H1 (cell line): ENCODE data around the gene MAP10. TPM values are rescaled to one million over a fixed set of nuclear protein-coding genes. Genes with fewer than 3 reads are reported as not detected.

ENCODE experiments used
- CTCF ChIA-PET: fragments of 300-600 bp; sonication (Branson Sonifier 250); formaldehyde crosslinking; loops from one replicate; lab custom pipeline; 2021; ENCODE audit not compliant: partially characterized antibody; lab: Charles Lee
- POLR2A ChIA-PET: fragments of 300-600 bp; sonication (Branson Sonifier 250); formaldehyde crosslinking; loops from one replicate; lab custom pipeline; 2021; ENCODE audit warnings: inconsistent platforms; ENCODE audit not compliant: partially characterized antibody; lab: Charles Lee
- DNase-seq, 2 experiments: peaks; one replicate each; pipeline versions ENCODE4 v3.0.0 to v3.0.0-alpha.2; 2010 to 2022; ENCODE audit warnings: low spot score in 2 of 2, low read depth in 1 of 2, mixed read lengths in 1 of 2
- FAIRE-seq: peaks from 2 replicates; lab custom pipeline; 2011; peaks lifted over from hg19 to GRCh38; lab: Jason Lieb, UNC
- H2AFZ ChIP-seq: 2 replicates; pipeline ENCODE4 v1.8.1; 2012; ENCODE audit warnings: low read length, inconsistent platforms
- H2AK5ac ChIP-seq: 2 replicates; pipeline ENCODE4 v1.6.1; 2013; ENCODE audit warnings: low read depth, low read length
- H2BK120ac ChIP-seq: replicated peaks from 2 replicates; pipeline ENCODE3; 2013; ENCODE audit warnings: low read depth, low read length, inconsistent platforms
- H2BK12ac ChIP-seq: 2 replicates; pipeline ENCODE4 v1.6.1; 2013; ENCODE audit warnings: low read depth, low read length
- H2BK15ac ChIP-seq: 2 replicates; pipeline ENCODE4 v1.6.1; 2013; ENCODE audit warnings: low read length
- H2BK20ac ChIP-seq: 2 replicates; pipeline ENCODE4 v1.6.1; 2013; ENCODE audit warnings: low read length
- H2BK5ac ChIP-seq: 2 replicates; pipeline ENCODE4 v1.6.1; 2013; ENCODE audit warnings: low read depth, low read length
- H3K14ac ChIP-seq: 2 replicates; pipeline ENCODE4 v1.6.1; 2013; ENCODE audit warnings: inconsistent platforms; ENCODE audit not compliant: insufficient read length
- H3K18ac ChIP-seq: 2 replicates; pipeline ENCODE4 v1.6.1; 2013; ENCODE audit warnings: low read length; ENCODE audit errors: extremely low read depth
- H3K23ac ChIP-seq: 2 replicates; pipeline ENCODE4 v1.6.1; 2013; ENCODE audit warnings: inconsistent platforms; ENCODE audit not compliant: insufficient read length
- H3K23me2 ChIP-seq: 2 replicates; pipeline ENCODE4 v1.6.1; 2013; ENCODE audit warnings: low read depth, low read length
- H3K27ac ChIP-seq: 2 replicates; pipeline ENCODE4 v1.6.1; 2011; ENCODE audit warnings: low read depth, low read length, inconsistent platforms
- H3K27me3 ChIP-seq, 4 experiments: replicated peaks in 1 of 4; 1 replicate in 1 of 4; 2 replicates in 3 of 4; pipeline versions ENCODE4 v1.6.1 to v1.8.1; 2011 to 2013; ENCODE audit warnings: low read length in 3 of 4, mild to moderate bottlenecking in 3 of 4, inconsistent platforms in 2 of 4, mixed read lengths in 2 of 4, moderate library complexity in 1 of 4; ENCODE audit not compliant: control insufficient read depth in 3 of 4, insufficient read depth in 3 of 4; ENCODE audit errors: extremely low read depth in 1 of 4
- H3K36me3 ChIP-seq, 4 experiments: 2 replicates each; pipeline versions ENCODE4 v1.6.1 to v1.8.1; 2011 to 2013; ENCODE audit warnings: mild to moderate bottlenecking in 4 of 4, low read length in 3 of 4, moderate library complexity in 2 of 4, control low read depth in 1 of 4, inconsistent platforms in 1 of 4; ENCODE audit not compliant: insufficient read depth in 4 of 4, control insufficient read depth in 2 of 4
- H3K4ac ChIP-seq: replicated peaks from 2 replicates; pipeline ENCODE3; 2013; ENCODE audit warnings: low read length, low read depth, mixed read lengths, inconsistent platforms; ENCODE audit not compliant: insufficient read length
- H3K4me1 ChIP-seq, 4 experiments: replicated peaks in 1 of 4; 1 replicate in 1 of 4; 2 replicates in 3 of 4; pipeline versions ENCODE4 v1.6.1 to v1.8.1; 2011 to 2013; ENCODE audit warnings: low read length in 3 of 4, inconsistent platforms in 2 of 4, mixed read lengths in 1 of 4; ENCODE audit not compliant: insufficient read depth in 4 of 4, control insufficient read depth in 3 of 4
- H3K4me2 ChIP-seq, 2 experiments: 2 replicates each; pipeline versions ENCODE4 v1.6.1 to v1.8.1; 2011 to 2013; ENCODE audit warnings: low read depth in 2 of 2, low read length in 2 of 2, control low read depth in 1 of 2, inconsistent platforms in 1 of 2, mild to moderate bottlenecking in 1 of 2; ENCODE audit not compliant: insufficient read depth in 1 of 2
- H3K4me3 ChIP-seq, 4 experiments: fragments of 200-600, 300-600 bp in 1 of 4; sonication (generic), shearing (Covaris generic), sonication (Bioruptor Twin) in 1 of 4; 2 replicates each; pipeline versions ENCODE4 v1.5.1 to v1.8.1; 2011 to 2016; ENCODE audit warnings: low read length in 4 of 4, low read depth in 3 of 4, control low read depth in 2 of 4, inconsistent platforms in 2 of 4, mild to moderate bottlenecking in 2 of 4, mixed read lengths in 1 of 4, moderate library complexity in 1 of 4; ENCODE audit not compliant: insufficient read depth in 2 of 4; ENCODE audit errors: extremely low read depth in 1 of 4
- H3K56ac ChIP-seq: replicated peaks from 2 replicates; pipeline ENCODE3; 2013; ENCODE audit warnings: low read depth, mild to moderate bottlenecking, mixed read lengths, low read length, inconsistent platforms; ENCODE audit not compliant: insufficient read length
- H3K79me1 ChIP-seq: 2 replicates; pipeline ENCODE4 v1.6.1; 2013; ENCODE audit warnings: low read depth, low read length, control low read depth
- H3K79me2 ChIP-seq, 2 experiments: 2 replicates each; pipeline versions ENCODE4 v1.6.1 to v1.8.1; 2012 to 2013; ENCODE audit warnings: low read length in 2 of 2, mild to moderate bottlenecking in 2 of 2, inconsistent platforms in 1 of 2; ENCODE audit not compliant: insufficient read depth in 2 of 2, control insufficient read depth in 1 of 2
- H3K9ac ChIP-seq, 4 experiments: replicated peaks in 1 of 4; 1 replicate in 1 of 4; 2 replicates in 3 of 4; pipeline versions ENCODE4 v1.6.1 to v1.8.1; 2011 to 2013; ENCODE audit warnings: low read depth in 3 of 4, low read length in 3 of 4, control low read depth in 2 of 4, mild to moderate bottlenecking in 2 of 4, moderate library complexity in 2 of 4, inconsistent platforms in 1 of 4; ENCODE audit errors: extremely low read depth in 1 of 4
- H3K9me3 ChIP-seq, 2 experiments: 2 replicates each; pipeline versions ENCODE4 v1.6.1 to v1.8.1; 2012 to 2013; ENCODE audit warnings: mild to moderate bottlenecking in 2 of 2, moderate library complexity in 2 of 2, control low read depth in 1 of 2, inconsistent platforms in 1 of 2, low read depth in 1 of 2, low read length in 1 of 2, mixed read lengths in 1 of 2; ENCODE audit not compliant: insufficient read depth in 2 of 2
- H4K20me1 ChIP-seq, 2 experiments: replicated peaks in 1 of 2; 2 replicates each; pipeline versions ENCODE3 to v1.8.1; 2011 to 2013; ENCODE audit warnings: inconsistent platforms in 2 of 2, low read length in 2 of 2, mild to moderate bottlenecking in 1 of 2; ENCODE audit not compliant: insufficient read depth in 2 of 2, control insufficient read depth in 1 of 2
- H4K5ac ChIP-seq: 2 replicates; pipeline ENCODE4 v1.6.1; 2013; ENCODE audit warnings: low read length, low read depth, mixed read lengths, inconsistent platforms; ENCODE audit not compliant: insufficient read length
- H4K8ac ChIP-seq: 2 replicates; pipeline ENCODE4 v1.8.0; 2013; ENCODE audit warnings: mild to moderate bottlenecking, moderate library complexity, low read length, inconsistent platforms; ENCODE audit not compliant: insufficient read depth; ENCODE audit errors: extremely low read depth
- H4K91ac ChIP-seq: replicated peaks from 2 replicates; pipeline ENCODE3; 2013; ENCODE audit warnings: low read length, mixed read lengths, inconsistent platforms; ENCODE audit not compliant: insufficient read length
- BACH1 ChIP-seq: IDR thresholded peaks from 2 replicates; pipeline ENCODE4 v1.6.1; 2012; ENCODE audit warnings: low read length, improper control_type of control experiment
- BCL11A ChIP-seq, 2 experiments: IDR thresholded peaks; one replicate each; pipeline ENCODE4 v1.6.1; 2011; ENCODE audit warnings: low read depth in 2 of 2, low read length in 2 of 2, mild to moderate bottlenecking in 2 of 2
- CHD2 ChIP-seq: IDR thresholded peaks from 2 replicates; pipeline ENCODE4 v1.6.1; 2012; ENCODE audit warnings: low read length, improper control_type of control experiment
- CREB1 ChIP-seq: IDR thresholded peaks from 2 replicates; pipeline ENCODE4 v1.6.1; 2012; ENCODE audit warnings: inconsistent platforms
- EP300 ChIP-seq, 2 experiments: IDR thresholded peaks; 1 replicate in 1 of 2; 2 replicates in 1 of 2; pipeline ENCODE4 v1.6.1; 2011 to 2012; ENCODE audit warnings: low read depth in 2 of 2, low read length in 2 of 2, mild to moderate bottlenecking in 2 of 2, borderline replicate concordance in 1 of 2, inconsistent platforms in 1 of 2, moderate library complexity in 1 of 2
- PHF8 ChIP-seq: fragments of 200-600 bp; sonication (generic); conservative IDR thresholded peaks from 2 replicates; pipeline ENCODE4 v1.7.1; 2012; ENCODE audit warnings: low read depth, mild to moderate bottlenecking, inconsistent platforms, low read length, moderate library complexity
- POU5F1 ChIP-seq: IDR thresholded peaks from 2 replicates; pipeline ENCODE4 v1.6.1; 2011; ENCODE audit warnings: low read depth, mild to moderate bottlenecking, low read length, moderate library complexity
- RNF2 ChIP-seq: fragments of 200-900, 300-1000 bp; sonication (generic); IDR thresholded peaks from 2 replicates; pipeline ENCODE4 v1.7.1; 2016; ENCODE audit warnings: borderline replicate concordance, low read depth, mild to moderate bottlenecking, antibody characterized with exemption, low read length; ENCODE audit not compliant: poor library complexity, severe bottlenecking; ENCODE audit errors: missing control alignments
- SP2 ChIP-seq: IDR thresholded peaks from 2 replicates; pipeline ENCODE4 v1.6.1; 2012; ENCODE audit warnings: mild to moderate bottlenecking, low read length, inconsistent platforms
- SP4 ChIP-seq: IDR thresholded peaks from 2 replicates; pipeline ENCODE4 v1.6.1; 2012; ENCODE audit warnings: low read length, inconsistent platforms
- ZNF274 ChIP-seq: IDR thresholded peaks from 2 replicates; pipeline ENCODE4 v1.7.0; 2012; ENCODE audit warnings: low read length, borderline replicate concordance; ENCODE audit errors: extremely low read depth
- whole genome bisulfite sequencing, 2 experiments: shearing (Covaris generic) in 1 of 2; methylation state at CpG; one replicate each; pipeline versions ENCODE4 v1.1.6 to v1.1.7; 2013 to 2015; ENCODE audit warnings: low lambda C conversion rate in 2 of 2, mixed read lengths in 2 of 2, inconsistent platforms in 1 of 2, low coverage in 1 of 2, missing lambda C conversion rate in 1 of 2; ENCODE audit not compliant: insufficient replicate concordance in 2 of 2, insufficient coverage in 1 of 2, insufficient read length in 1 of 2; ENCODE audit errors: extremely low coverage in 1 of 2, missing lambda C conversion rate in 1 of 2; 5-methylcytosine and 5-hydroxymethylcytosine counted together
- polyA plus RNA-seq, 7 experiments: library from polyadenylated mRNA; depleted of rRNA in 3 of 7; stranded (reverse) in 5 of 7; unstranded in 2 of 7; fragments of >200 nt in 5 of 7; fragments of 200-250 nt in 2 of 7; gene quantifications; 1 replicate in 5 of 7; 2 replicates in 1 of 7; 4 replicates in 1 of 7; pipeline versions ENCODE4 v1.2.1 to v1.2.3, GENCODE V29; 2011 to 2013; ENCODE audit warnings: missing spikeins in 2 of 7, mixed read lengths in 2 of 7
- total RNA-seq: library from RNA; stranded (reverse); fragmentation: NEBNext Ultra II Directional; extraction: Animal tissue kit (Norgen Biotek cat#: 25700); gene quantifications from 2 replicates; pipeline ENCODE4 v1.2.1, GENCODE V29; 2021
- TF ChIP-seq, protein P1 (sequence below): IDR thresholded peaks from 2 replicates; pipeline ENCODE4 v1.6.1; 2012; ENCODE audit warnings: inconsistent platforms

Gene MAP10
- total and polyA plus RNA-seq, 2 of the 8 experiments (the other 6 are each of a cell fraction or from before 2014, with no cell fraction given): 1.5 to 3.5 TPM

DNA sequence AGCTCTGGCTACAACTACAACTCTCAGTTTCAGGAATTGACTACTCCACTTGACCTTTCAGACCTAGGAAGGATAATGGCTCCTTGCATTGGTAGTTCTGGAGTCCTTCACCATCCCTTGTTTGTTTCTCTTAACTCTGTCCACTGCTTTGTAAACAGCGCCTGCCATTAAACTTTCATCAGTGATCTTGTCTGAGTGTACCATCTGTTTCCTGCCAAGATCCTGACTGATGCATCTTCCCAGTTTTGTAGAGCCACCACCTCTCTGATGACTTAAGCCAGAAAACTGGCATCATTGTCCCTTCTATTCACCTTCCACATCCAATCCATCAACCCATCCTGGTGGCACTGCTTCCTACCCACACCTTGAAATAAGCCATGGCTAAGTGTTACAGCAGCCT lies 15.2 kb downstream of the MAP10 start:
- Histone ChIP-seq H3K27me3 (no peaks in the 10 kb centered on the region), H2BK5ac (no peak overlapping the region), H3K79me2 (no peaks in the 10 kb centered on the region), H2BK120ac (no peak overlapping the region), H3K9ac (no peak overlapping the region), H4K91ac (no peak overlapping the region), H3K56ac (no peak overlapping the region), H3K18ac (no peak overlapping the region), H2AK5ac (no peak overlapping the region), H3K79me1 (no peaks in the 10 kb centered on the region), H3K36me3 (no peaks in the 10 kb centered on the region), H4K8ac (no peak overlapping the region), H3K4me3 (no peak overlapping the region), H4K20me1 (no peaks in the 10 kb centered on the region), H2BK20ac (no peak overlapping the region), H3K23ac (no peak overlapping the region), H2BK12ac (no peak overlapping the region), H3K27ac (no peak overlapping the region), H4K5ac (no peak overlapping the region), H2BK15ac (no peak overlapping the region), H3K4me1 (no peaks in the 10 kb centered on the region), H3K4me2 (no peak overlapping the region), H3K14ac (no peak overlapping the region), H3K23me2 (no peaks in the 10 kb centered on the region), H2AFZ (no peak overlapping the region), H3K4ac (no peak overlapping the region), H3K9me3 (no peaks in the 10 kb centered on the region)
- FAIRE-seq (no peak), DNase-seq (no peak)
- ChIA-PET POLR2A (no interaction called here), CTCF (no interaction called here)
- 80% methylated on average over 1 of the region's 1 CpG; no CpG with 5 or more reads in 1 of the 2 experiments for WGBS, 2 experiments
- TF ChIP-seq RNF2 (no peak), CHD2 (no peak), SP4 (no peak), PHF8 (no peak), POU5F1 (no peak), CREB1 (no peak), SP2 (no peak), ZNF274 (no peak), BACH1 (no peak), BCL11A (IDR thresholded peaks at IDR 0.05; ENCODE audit: low read depth in 2 of 2, low read length in 2 of 2) (no peak), EP300 (IDR thresholded peaks at IDR 0.05; ENCODE audit: borderline replicate concordance in 1 of 2, low read depth in 2 of 2, low read length in 2 of 2) (no peak)
- TF ChIP-seq, protein P1, sequence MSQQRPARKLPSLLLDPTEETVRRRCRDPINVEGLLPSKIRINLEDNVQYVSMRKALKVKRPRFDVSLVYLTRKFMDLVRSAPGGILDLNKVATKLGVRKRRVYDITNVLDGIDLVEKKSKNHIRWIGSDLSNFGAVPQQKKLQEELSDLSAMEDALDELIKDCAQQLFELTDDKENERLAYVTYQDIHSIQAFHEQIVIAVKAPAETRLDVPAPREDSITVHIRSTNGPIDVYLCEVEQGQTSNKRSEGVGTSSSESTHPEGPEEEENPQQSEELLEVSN: no peak
